Measurements from ENCODE around the gene GTPBP2. TPM values are rescaled to one million over a fixed set of nuclear protein-coding genes. Genes with fewer than 3 reads are reported as not detected.
A peak's percentile ranks its signal among the peaks of the same experiment; 100 is the strongest.

Gene GTPBP2
- total and polyA plus RNA-seq, 2 of the 13 experiments (the other 11 are each of a cell fraction or from before 2014, with no cell fraction given) = 26.9 to 88.2 TPM

DNA sequence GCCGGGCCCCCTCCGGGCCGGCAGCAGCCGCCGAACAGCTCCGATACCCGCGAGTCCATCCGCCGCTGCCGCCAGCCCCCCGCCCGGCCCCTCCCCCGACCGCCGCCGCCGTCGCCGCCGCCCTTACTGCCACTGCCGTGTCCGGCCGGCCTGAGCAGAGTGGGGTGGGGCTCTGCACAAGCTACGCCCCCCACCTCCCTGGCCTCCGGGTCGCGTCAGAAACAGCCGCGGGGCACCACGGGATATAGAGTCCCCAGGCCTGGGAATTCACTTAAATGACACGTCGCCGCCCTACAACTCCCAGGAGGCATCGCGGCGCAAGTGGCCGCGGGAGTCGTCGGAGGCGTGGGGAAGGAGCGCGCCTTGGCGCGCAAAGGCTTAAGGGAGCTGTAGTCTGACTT is at the start of gene GTPBP2 (continued):
- TF ChIP-seq, protein P1, sequence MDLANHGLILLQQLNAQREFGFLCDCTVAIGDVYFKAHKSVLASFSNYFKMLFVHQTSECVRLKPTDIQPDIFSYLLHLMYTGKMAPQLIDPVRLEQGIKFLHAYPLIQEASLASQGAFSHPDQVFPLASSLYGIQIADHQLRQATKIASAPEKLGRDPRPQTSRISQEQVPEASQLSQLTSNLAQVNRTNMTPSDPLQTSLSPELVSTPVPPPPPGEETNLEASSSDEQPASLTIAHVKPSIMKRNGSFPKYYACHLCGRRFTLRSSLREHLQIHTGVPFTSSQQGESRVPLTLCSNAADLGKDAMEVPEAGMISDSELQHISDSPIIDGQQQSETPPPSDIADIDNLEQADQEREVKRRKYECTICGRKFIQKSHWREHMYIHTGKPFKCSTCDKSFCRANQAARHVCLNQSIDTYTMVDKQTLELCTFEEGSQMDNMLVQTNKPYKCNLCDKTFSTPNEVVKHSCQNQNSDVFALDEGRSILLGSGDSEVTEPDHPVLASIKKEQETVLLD (CRISPR knock-in tag; IDR thresholded peaks at IDR 0.05; ENCODE audit: low read depth) = 0 out of 2 replicates have a peak, but pooled peaks have one; percentile 13
- TF ChIP-seq SALL1 (CRISPR knock-in tag; IDR thresholded peaks at IDR 0.05) (peak; percentile 22; the same call in 1 of the 2 replicates), NRL (CRISPR knock-in tag; IDR thresholded peaks at IDR 0.05; ENCODE audit: borderline replicate concordance) (0 out of 2 replicates have a peak, but pooled peaks have one; percentile 2), SP4 (CRISPR knock-in tag; IDR thresholded peaks at IDR 0.05) (peak; percentile 93), ZNF337 (CRISPR knock-in tag; IDR thresholded peaks at IDR 0.05; ENCODE audit: borderline replicate concordance, low read depth) (no peak), TARDBP (CRISPR knock-in tag; IDR thresholded peaks at IDR 0.05) (no peak; the same call in 1 of the 2 replicates), PPARG (CRISPR knock-in tag; conservative IDR thresholded peaks at IDR 0.05) (no peak), SMARCC2 (IDR thresholded peaks at IDR 0.05) (no peak), ZNF766 (CRISPR knock-in tag; IDR thresholded peaks at IDR 0.05; ENCODE audit: borderline replicate concordance) (no peak), RFX1 (IDR thresholded peaks at IDR 0.05) (no peak), ZNF432 (CRISPR knock-in tag; IDR thresholded peaks at IDR 0.05; ENCODE audit: borderline replicate concordance) (no peak), ZFP62 (CRISPR knock-in tag; IDR thresholded peaks at IDR 0.05) (peak; percentile 55; the same call in 1 of the 2 replicates), ZNF703 (CRISPR knock-in tag; IDR thresholded peaks at IDR 0.05; ENCODE audit: borderline replicate concordance) (no peak), ZNF234 (CRISPR knock-in tag; conservative IDR thresholded peaks at IDR 0.05) (no peak), RNF2 (conservative IDR thresholded peaks at IDR 0.05; ENCODE audit: low read depth) (no peak)
- TF ChIP-seq, protein P2, sequence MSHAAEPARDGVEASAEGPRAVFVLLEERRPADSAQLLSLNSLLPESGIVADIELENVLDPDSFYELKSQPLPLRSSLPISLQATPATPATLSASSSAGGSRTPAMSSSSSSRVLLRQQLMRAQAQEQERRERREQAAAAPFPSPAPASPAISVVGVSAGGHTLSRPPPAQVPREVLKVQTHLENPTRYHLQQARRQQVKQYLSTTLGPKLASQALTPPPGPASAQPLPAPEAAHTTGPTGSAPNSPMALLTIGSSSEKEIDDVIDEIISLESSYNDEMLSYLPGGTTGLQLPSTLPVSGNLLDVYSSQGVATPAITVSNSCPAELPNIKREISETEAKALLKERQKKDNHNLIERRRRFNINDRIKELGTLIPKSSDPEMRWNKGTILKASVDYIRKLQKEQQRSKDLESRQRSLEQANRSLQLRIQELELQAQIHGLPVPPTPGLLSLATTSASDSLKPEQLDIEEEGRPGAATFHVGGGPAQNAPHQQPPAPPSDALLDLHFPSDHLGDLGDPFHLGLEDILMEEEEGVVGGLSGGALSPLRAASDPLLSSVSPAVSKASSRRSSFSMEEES (CRISPR knock-in tag; IDR thresholded peaks at IDR 0.05) = no peak
- TF ChIP-seq, protein P3, sequence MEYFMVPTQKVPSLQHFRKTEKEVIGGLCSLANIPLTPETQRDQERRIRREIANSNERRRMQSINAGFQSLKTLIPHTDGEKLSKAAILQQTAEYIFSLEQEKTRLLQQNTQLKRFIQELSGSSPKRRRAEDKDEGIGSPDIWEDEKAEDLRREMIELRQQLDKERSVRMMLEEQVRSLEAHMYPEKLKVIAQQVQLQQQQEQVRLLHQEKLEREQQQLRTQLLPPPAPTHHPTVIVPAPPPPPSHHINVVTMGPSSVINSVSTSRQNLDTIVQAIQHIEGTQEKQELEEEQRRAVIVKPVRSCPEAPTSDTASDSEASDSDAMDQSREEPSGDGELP (IDR thresholded peaks at IDR 0.05; ENCODE audit: borderline replicate concordance, low read depth) = 0 out of 2 replicates have a peak, but pooled peaks have one; percentile 25
- TF ChIP-seq, protein P4, sequence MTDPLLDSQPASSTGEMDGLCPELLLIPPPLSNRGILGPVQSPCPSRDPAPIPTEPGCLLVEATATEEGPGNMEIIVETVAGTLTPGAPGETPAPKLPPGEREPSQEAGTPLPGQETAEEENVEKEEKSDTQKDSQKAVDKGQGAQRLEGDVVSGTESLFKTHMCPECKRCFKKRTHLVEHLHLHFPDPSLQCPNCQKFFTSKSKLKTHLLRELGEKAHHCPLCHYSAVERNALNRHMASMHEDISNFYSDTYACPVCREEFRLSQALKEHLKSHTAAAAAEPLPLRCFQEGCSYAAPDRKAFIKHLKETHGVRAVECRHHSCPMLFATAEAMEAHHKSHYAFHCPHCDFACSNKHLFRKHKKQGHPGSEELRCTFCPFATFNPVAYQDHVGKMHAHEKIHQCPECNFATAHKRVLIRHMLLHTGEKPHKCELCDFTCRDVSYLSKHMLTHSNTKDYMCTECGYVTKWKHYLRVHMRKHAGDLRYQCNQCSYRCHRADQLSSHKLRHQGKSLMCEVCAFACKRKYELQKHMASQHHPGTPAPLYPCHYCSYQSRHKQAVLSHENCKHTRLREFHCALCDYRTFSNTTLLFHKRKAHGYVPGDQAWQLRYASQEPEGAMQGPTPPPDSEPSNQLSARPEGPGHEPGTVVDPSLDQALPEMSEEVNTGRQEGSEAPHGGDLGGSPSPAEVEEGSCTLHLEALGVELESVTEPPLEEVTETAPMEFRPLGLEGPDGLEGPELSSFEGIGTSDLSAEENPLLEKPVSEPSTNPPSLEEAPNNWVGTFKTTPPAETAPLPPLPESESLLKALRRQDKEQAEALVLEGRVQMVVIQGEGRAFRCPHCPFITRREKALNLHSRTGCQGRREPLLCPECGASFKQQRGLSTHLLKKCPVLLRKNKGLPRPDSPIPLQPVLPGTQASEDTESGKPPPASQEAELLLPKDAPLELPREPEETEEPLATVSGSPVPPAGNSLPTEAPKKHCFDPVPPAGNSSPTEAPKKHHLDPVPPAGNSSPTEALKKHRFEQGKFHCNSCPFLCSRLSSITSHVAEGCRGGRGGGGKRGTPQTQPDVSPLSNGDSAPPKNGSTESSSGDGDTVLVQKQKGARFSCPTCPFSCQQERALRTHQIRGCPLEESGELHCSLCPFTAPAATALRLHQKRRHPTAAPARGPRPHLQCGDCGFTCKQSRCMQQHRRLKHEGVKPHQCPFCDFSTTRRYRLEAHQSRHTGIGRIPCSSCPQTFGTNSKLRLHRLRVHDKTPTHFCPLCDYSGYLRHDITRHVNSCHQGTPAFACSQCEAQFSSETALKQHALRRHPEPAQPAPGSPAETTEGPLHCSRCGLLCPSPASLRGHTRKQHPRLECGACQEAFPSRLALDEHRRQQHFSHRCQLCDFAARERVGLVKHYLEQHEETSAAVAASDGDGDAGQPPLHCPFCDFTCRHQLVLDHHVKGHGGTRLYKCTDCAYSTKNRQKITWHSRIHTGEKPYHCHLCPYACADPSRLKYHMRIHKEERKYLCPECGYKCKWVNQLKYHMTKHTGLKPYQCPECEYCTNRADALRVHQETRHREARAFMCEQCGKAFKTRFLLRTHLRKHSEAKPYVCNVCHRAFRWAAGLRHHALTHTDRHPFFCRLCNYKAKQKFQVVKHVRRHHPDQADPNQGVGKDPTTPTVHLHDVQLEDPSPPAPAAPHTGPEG (CRISPR knock-in tag; IDR thresholded peaks at IDR 0.05) = no peak
